Ureter (tissue), 1 donor: Measurements from ENCODE around the gene RPSA. TPM values are rescaled to one million over a fixed set of nuclear protein-coding genes. Genes with fewer than 3 reads are reported as not detected.
"Not testable (repeated sequence)": the region's sequence is repeated elsewhere in the genome, so short reads cannot be mapped to it uniquely, and the experiment has no call there.

ENCODE experiments used
- DNase-seq: peaks from one replicate; pipeline ENCODE4 v3.0.0-alpha.2; 2020; ENCODE audit warnings: low spot score
- total RNA-seq: library from RNA; stranded (reverse); gene quantifications from one replicate; pipeline ENCODE4 v1.2.4, GENCODE V29; 2023
- donor health status: DM: yes; HTN: yes; CAD: no.

Gene RPSA
- total RNA-seq, 1 donor from 2014 or later = 1,330 TPM

- no peak for DNase-seq
These were observed 13.3 kb downstream of the RPSA start for GRCh38 chr3:39419742-39420315.

GRCh38 chr3:39420543-39420942 is 14.0 kb downstream of the RPSA start:
- no peak for DNase-seq

GRCh38 chr3:39423436-39423970 is 17.0 kb downstream of the RPSA start:
- no peak for DNase-seq

- DNase-seq = no peak
These were observed 19.8 kb downstream of the RPSA start for GRCh38 chr3:39426312-39426711.

GRCh38 chr3:39427506-39427905 is 21.0 kb downstream of the RPSA start:
- no peak for DNase-seq

GRCh38 chr3:39428745-39429201 is 22.3 kb downstream of the RPSA start:
- DNase-seq = no peak

GRCh38 chr3:39429466-39429865 is 22.9 kb downstream of the RPSA start:
- no peak for DNase-seq

- DNase-seq = no peak
These were observed 25.8 kb downstream of the RPSA start for GRCh38 chr3:39432342-39432741.

- DNase-seq = no peak
These were observed 27.1 kb downstream of the RPSA start for GRCh38 chr3:39433642-39434041.

- no peak for DNase-seq
These were observed 28.1 kb downstream of the RPSA start for GRCh38 chr3:39434574-39434973.

- no peak for DNase-seq
These were observed 28.7 kb downstream of the RPSA start for GRCh38 chr3:39435006-39435748.

GRCh38 chr3:39438880-39439279 is 32.4 kb downstream of the RPSA start:
- no peak for DNase-seq

GRCh38 chr3:39440316-39440715 is 33.8 kb downstream of the RPSA start:
- DNase-seq = no peak

- no peak for DNase-seq
These were observed 37.0 kb downstream of the RPSA start for GRCh38 chr3:39443530-39443929.

GRCh38 chr3:39445927-39446326 is 39.4 kb downstream of the RPSA start:
- DNase-seq = no peak

- no peak for DNase-seq
These were observed 39.9 kb downstream of the RPSA start for GRCh38 chr3:39446444-39446843.

- peak; percentile 74 for DNase-seq
These were observed 41.3 kb downstream of the RPSA start for GRCh38 chr3:39447637-39448483.

- no peak for DNase-seq
These were observed 42.1 kb downstream of the RPSA start for GRCh38 chr3:39448506-39449233.

- DNase-seq = no peak
These were observed 43.3 kb downstream of the RPSA start for GRCh38 chr3:39449796-39450195.

GRCh38 chr3:39453134-39453533 is 46.6 kb downstream of the RPSA start:
- DNase-seq = no peak

GRCh38 chr3:39453872-39454271 is 47.4 kb downstream of the RPSA start:
- not testable (repeated sequence) for DNase-seq
